K562 (cell line): Measurements from ENCODE around the gene AHNAK. TPM values are rescaled to one million over a fixed set of nuclear protein-coding genes. Genes with fewer than 3 reads are reported as not detected.

ENCODE experiments used
- AFF4 ChIP-seq: sonication (generic); formaldehyde crosslinking; IDR thresholded peaks from 2 replicates; pipeline ENCODE4 v1.8.0; 2023; ENCODE audit warnings: mild to moderate bottlenecking, missing genetic modification reagents
- CTBP1 ChIP-seq: fragments of 450-650 bp; IDR thresholded peaks from 2 replicates; pipeline ENCODE4 v1.6.1; 2016; ENCODE audit warnings: borderline replicate concordance
- DMBX1 ChIP-seq: fragments of 250-450 bp; sonication (Bioruptor Pico); IDR thresholded peaks from 2 replicates; pipeline ENCODE4 v1.8.0; 2022; ENCODE audit warnings: inconsistent platforms, mild to moderate bottlenecking, moderate library complexity, borderline replicate concordance
- EP400 ChIP-seq: fragments of 450-650 bp; IDR thresholded peaks from 2 replicates; pipeline ENCODE4 v1.6.1; 2017; ENCODE audit warnings: antibody characterized with exemption, mild to moderate bottlenecking, moderate library complexity
- ERF ChIP-seq: fragments of 450-650 bp; formaldehyde crosslinking; IDR thresholded peaks from 2 replicates; pipeline ENCODE4 v1.4.0; 2020; ENCODE audit warnings: mild to moderate bottlenecking, mixed read lengths
- FOS ChIP-seq: IDR thresholded peaks from 3 replicates; pipeline ENCODE4 v1.6.1; 2011; ENCODE audit not compliant: insufficient read length; ENCODE audit errors: extremely low read depth
- HDAC2 ChIP-seq: fragments of 450-650 bp; IDR thresholded peaks from 2 replicates; pipeline ENCODE4 v1.6.1; 2016; ENCODE audit warnings: mild to moderate bottlenecking
- ILF3 ChIP-seq: fragments of 450-650 bp; IDR thresholded peaks from 2 replicates; pipeline ENCODE4 v1.6.1; 2018; ENCODE audit warnings: antibody characterized with exemption, mild to moderate bottlenecking, moderate library complexity, borderline replicate concordance
- KDM2B ChIP-seq: fragments of 250-450 bp; sonication (Bioruptor Pico); IDR thresholded peaks from 2 replicates; pipeline ENCODE4 v1.8.0; 2021; ENCODE audit warnings: mild to moderate bottlenecking, moderate library complexity
- KLF6 ChIP-seq: fragments of 250-450 bp; sonication (Bioruptor Pico); IDR thresholded peaks from 2 replicates; pipeline ENCODE4 v1.4.0; 2020; ENCODE audit warnings: mild to moderate bottlenecking, moderate library complexity, borderline replicate concordance
- PML ChIP-seq: IDR thresholded peaks from 2 replicates; pipeline ENCODE4 v1.6.1; 2012; ENCODE audit warnings: low read length, inconsistent platforms
- SIN3B ChIP-seq: fragments of 450-650 bp; IDR thresholded peaks from 2 replicates; pipeline ENCODE4 v1.6.1; 2017; ENCODE audit warnings: low read depth, mild to moderate bottlenecking, moderate library complexity
- SMAD4 ChIP-seq: fragments of 250-450 bp; sonication (Bioruptor Pico); conservative IDR thresholded peaks from 2 replicates; pipeline ENCODE4 v1.8.0; 2021; ENCODE audit warnings: inconsistent platforms, mild to moderate bottlenecking, moderate library complexity
- ZNF12 ChIP-seq: sonication (generic); formaldehyde crosslinking; IDR thresholded peaks from 2 replicates; pipeline ENCODE4 v1.4.0; 2020; ENCODE audit warnings: mild to moderate bottlenecking, missing genetic modification reagents
- ZNF589 ChIP-seq: fragments of 200-800 bp; sonication (Bioruptor generic); IDR thresholded peaks from 2 replicates; pipeline ENCODE4 v1.6.1; 2016; ENCODE audit warnings: low read depth, missing genetic modification characterization, missing compliant biosample characterization
- ZNF77 ChIP-seq: fragments of 250-450 bp; sonication (Bioruptor Pico); IDR thresholded peaks from 2 replicates; pipeline ENCODE4 v1.5.0; 2020
- polyA plus RNA-seq, 8 experiments: library from polyadenylated mRNA; depleted of rRNA in 4 of 8; stranded (reverse) in 5 of 8; unstranded in 3 of 8; fragments of >200 nt; fragmentation: Nextera tagmentation in 2 of 8; fragmentation: Illumina TruSeq in 1 of 8; extraction: Ambion mirVana in 2 of 8; extraction: Trizol in 1 of 8; gene quantifications; 2 replicates each; pipeline versions ENCODE4 v1.2.1 to v1.2.3, GENCODE V29; 2011 to 2014; ENCODE audit warnings: inconsistent platforms in 1 of 8, missing spikeins in 1 of 8
- total RNA-seq, 7 experiments: library from RNA; depleted of rRNA in 6 of 7; stranded (reverse); fragments of >200 nt in 6 of 7; fragmentation: Illumina TruSeq in 2 of 7; extraction: Trizol in 2 of 7; gene quantifications; 2 replicates each; pipeline versions ENCODE4 v1.2.1 to v1.2.3, GENCODE V29; 2011 to 2021; ENCODE audit warnings: low replicate concordance in 1 of 7
- TF ChIP-seq, protein P1 (sequence below): sonication (generic); formaldehyde crosslinking; IDR thresholded peaks from 2 replicates; pipeline ENCODE4 v1.8.1; 2023; ENCODE audit warnings: missing genetic modification reagents, mild to moderate bottlenecking, borderline replicate concordance
- TF ChIP-seq, protein P2 (sequence below): fragments of 250-450 bp; sonication (Bioruptor Pico); IDR thresholded peaks from 2 replicates; pipeline ENCODE4 v1.4.0; 2020; ENCODE audit warnings: mild to moderate bottlenecking, moderate library complexity

AHNAK gene
- total and polyA plus RNA-seq, 9 of the 15 experiments (the other 6 are each of a cell fraction or from before 2014, with no cell fraction given): 1.5 to 89.7 (median 45.0) TPM

DNA sequence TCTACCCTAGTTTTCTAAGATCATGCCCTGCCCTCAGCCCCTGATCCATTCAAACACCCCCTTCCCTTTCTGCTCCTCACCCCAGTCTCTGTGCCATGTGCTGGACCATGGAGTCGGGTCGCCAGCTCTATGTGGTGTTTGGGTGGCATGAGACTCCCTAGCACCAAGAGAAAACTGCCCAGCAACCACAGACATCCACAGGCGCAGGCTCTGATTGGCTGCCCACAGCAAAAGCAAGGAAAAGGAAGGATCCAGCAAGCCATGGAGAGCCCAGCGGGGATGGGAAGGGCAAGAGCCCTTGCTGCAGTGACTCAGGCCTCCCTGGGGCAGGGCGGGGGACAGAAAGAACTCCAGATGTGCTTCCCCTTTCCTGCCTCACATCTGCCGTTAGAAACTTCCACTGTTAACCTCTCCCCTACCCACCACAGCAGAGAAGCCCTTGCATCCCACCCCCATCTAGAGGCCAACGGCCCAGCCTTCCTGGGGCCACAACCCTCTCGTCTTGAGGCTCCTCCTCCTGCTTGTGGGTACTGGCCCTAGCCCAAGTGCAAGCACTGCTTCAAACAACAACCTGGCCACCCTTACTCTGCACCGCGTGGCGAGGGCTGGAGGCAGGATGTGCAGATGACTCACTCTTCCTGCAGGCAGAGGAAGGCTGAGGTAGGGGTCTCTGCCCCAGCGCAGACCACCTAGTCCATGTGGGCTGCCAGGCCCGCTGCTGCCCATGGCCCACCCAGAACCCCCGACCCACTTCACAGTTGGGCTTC, 9.7 kb upstream of the AHNAK start (continued):
- TF ChIP-seq, protein P1, sequence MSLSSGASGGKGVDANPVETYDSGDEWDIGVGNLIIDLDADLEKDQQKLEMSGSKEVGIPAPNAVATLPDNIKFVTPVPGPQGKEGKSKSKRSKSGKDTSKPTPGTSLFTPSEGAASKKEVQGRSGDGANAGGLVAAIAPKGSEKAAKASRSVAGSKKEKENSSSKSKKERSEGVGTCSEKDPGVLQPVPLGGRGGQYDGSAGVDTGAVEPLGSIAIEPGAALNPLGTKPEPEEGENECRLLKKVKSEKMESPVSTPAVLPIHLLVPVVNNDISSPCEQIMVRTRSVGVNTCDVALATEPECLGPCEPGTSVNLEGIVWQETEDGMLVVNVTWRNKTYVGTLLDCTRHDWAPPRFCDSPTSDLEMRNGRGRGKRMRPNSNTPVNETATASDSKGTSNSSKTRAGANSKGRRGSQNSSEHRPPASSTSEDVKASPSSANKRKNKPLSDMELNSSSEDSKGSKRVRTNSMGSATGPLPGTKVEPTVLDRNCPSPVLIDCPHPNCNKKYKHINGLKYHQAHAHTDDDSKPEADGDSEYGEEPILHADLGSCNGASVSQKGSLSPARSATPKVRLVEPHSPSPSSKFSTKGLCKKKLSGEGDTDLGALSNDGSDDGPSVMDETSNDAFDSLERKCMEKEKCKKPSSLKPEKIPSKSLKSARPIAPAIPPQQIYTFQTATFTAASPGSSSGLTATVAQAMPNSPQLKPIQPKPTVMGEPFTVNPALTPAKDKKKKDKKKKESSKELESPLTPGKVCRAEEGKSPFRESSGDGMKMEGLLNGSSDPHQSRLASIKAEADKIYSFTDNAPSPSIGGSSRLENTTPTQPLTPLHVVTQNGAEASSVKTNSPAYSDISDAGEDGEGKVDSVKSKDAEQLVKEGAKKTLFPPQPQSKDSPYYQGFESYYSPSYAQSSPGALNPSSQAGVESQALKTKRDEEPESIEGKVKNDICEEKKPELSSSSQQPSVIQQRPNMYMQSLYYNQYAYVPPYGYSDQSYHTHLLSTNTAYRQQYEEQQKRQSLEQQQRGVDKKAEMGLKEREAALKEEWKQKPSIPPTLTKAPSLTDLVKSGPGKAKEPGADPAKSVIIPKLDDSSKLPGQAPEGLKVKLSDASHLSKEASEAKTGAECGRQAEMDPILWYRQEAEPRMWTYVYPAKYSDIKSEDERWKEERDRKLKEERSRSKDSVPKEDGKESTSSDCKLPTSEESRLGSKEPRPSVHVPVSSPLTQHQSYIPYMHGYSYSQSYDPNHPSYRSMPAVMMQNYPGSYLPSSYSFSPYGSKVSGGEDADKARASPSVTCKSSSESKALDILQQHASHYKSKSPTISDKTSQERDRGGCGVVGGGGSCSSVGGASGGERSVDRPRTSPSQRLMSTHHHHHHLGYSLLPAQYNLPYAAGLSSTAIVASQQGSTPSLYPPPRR: no peak
- TF ChIP-seq FOS (peak; percentile 40), DMBX1 (0 out of 2 replicates have a peak, but pooled peaks have one; percentile 12), KDM2B (CRISPR knock-in tag) (no peak), KLF6 (CRISPR knock-in tag) (peak; percentile 78), ERF (peak; percentile 80; the same call in 1 of the 2 replicates), AFF4 (CRISPR knock-in tag) (no peak), ZNF77 (CRISPR knock-in tag) (no peak), ILF3 (no peak), SIN3B (no peak), SMAD4 (peak; percentile 19; the same call in 1 of the 2 replicates), ZNF589 (CRISPR knock-in tag) (peak; percentile 55; the same call in 1 of the 2 replicates), EP400 (peak; percentile 64), CTBP1 (peak; percentile 90), HDAC2 (peak; percentile 63; the same call in 1 of the 2 replicates), ZNF12 (no peak), PML (no peak)
- TF ChIP-seq, protein P2, sequence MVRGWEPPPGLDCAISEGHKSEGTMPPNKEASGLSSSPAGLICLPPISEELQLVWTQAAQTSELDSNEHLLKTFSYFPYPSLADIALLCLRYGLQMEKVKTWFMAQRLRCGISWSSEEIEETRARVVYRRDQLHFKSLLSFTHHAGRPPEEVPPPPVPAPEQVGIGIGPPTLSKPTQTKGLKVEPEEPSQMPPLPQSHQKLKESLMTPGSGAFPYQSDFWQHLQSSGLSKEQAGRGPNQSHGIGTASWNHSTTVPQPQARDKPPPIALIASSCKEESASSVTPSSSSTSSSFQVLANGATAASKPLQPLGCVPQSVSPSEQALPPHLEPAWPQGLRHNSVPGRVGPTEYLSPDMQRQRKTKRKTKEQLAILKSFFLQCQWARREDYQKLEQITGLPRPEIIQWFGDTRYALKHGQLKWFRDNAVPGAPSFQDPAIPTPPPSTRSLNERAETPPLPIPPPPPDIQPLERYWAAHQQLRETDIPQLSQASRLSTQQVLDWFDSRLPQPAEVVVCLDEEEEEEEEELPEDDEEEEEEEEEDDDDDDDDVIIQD (CRISPR knock-in tag): 0 out of 2 replicates have a peak, but pooled peaks have one; percentile 49
